OCI-LY3 (cell line): Measurements from ENCODE around the gene TMEM63B.

ENCODE experiments used
- H2AFZ ChIP-seq: fragments of 200-600, 300-600 bp; shearing (Covaris generic); 2 replicates; pipeline ENCODE4 v1.6.0; 2014; ENCODE audit warnings: antibody characterized with exemption, low read depth, low read length
- H3K27ac ChIP-seq: fragments of 200-600, 300-600 bp; sonication (generic); 2 replicates; pipeline ENCODE4 v1.5.1; 2014; ENCODE audit warnings: mild to moderate bottlenecking, low read length, moderate library complexity, mixed read lengths
- H3K27me3 ChIP-seq: fragments of 200-600, 300-600 bp; sonication (generic); 2 replicates; pipeline ENCODE4 v1.6.1; 2014; ENCODE audit warnings: low read depth, low read length, mixed read lengths
- H3K36me3 ChIP-seq: fragments of 200-600, 300-600 bp; sonication (generic); replicated peaks from 2 replicates; pipeline ENCODE3; 2014; ENCODE audit warnings: low read depth, low read length, mixed read lengths
- H3K4me1 ChIP-seq: fragments of 300-600, 200-600 bp; sonication (generic); 2 replicates; pipeline ENCODE4 v1.6.1; 2014; ENCODE audit warnings: low read length, mixed read lengths
- H3K4me2 ChIP-seq: fragments of 200-600, 300-600 bp; sonication (generic); 2 replicates; pipeline ENCODE4 v1.6.1; 2014; ENCODE audit warnings: low read length, mixed read lengths
- H3K4me3 ChIP-seq: fragments of 300-600, 200-600 bp; sonication (generic); 2 replicates; pipeline ENCODE4 v1.5.1; 2014; ENCODE audit warnings: antibody characterized with exemption, mild to moderate bottlenecking, low read length, moderate library complexity
- H3K79me2 ChIP-seq: fragments of 300-600, 200-600 bp; shearing (Covaris generic); 2 replicates; pipeline ENCODE4 v1.6.1; 2014; ENCODE audit warnings: mild to moderate bottlenecking, low read length, mixed read lengths
- H3K9ac ChIP-seq: fragments of 300-600, 200-600 bp; shearing (Covaris generic); 2 replicates; pipeline ENCODE4 v1.6.0; 2014; ENCODE audit warnings: mild to moderate bottlenecking, low read length, moderate library complexity
- H3K9me3 ChIP-seq: fragments of 200-600, 300-600 bp; shearing (Covaris generic); 2 replicates; pipeline ENCODE4 v1.6.1; 2014; ENCODE audit warnings: low read length, mixed read lengths; ENCODE audit not compliant: insufficient read depth
- H4K20me1 ChIP-seq: fragments of 200-600, 300-600 bp; sonication (generic); 2 replicates; pipeline ENCODE4 v1.6.1; 2016; ENCODE audit warnings: low read length, mixed read lengths; ENCODE audit not compliant: insufficient read depth
- EZH2phosphoT487 ChIP-seq: fragments of 200-600 bp; shearing (Covaris generic); IDR thresholded peaks from 2 replicates; pipeline ENCODE4 v1.6.1; 2018; ENCODE audit warnings: antibody characterized with exemption, mixed run types, low read depth
- TF ChIP-seq, protein P1 (sequence below): fragments of 200-600, 300-600 bp; sonication (generic); IDR thresholded peaks from 2 replicates; pipeline ENCODE4 v1.5.1; 2014; ENCODE audit warnings: antibody characterized with exemption, low read length, low read depth

Gene TMEM63B

GRCh38 chr6:44158770-44159228 is 31.4 kb downstream of the TMEM63B start, which contains the start of gene CAPN11:
TSS of gene CAPN11 (plus strand) at chr6:44158820. CDS start at chr6:44158849, 29 bp downstream.
- no peaks in the 10 kb centered on the region for H3K9me3 ChIP-seq
- TF ChIP-seq, protein P1, sequence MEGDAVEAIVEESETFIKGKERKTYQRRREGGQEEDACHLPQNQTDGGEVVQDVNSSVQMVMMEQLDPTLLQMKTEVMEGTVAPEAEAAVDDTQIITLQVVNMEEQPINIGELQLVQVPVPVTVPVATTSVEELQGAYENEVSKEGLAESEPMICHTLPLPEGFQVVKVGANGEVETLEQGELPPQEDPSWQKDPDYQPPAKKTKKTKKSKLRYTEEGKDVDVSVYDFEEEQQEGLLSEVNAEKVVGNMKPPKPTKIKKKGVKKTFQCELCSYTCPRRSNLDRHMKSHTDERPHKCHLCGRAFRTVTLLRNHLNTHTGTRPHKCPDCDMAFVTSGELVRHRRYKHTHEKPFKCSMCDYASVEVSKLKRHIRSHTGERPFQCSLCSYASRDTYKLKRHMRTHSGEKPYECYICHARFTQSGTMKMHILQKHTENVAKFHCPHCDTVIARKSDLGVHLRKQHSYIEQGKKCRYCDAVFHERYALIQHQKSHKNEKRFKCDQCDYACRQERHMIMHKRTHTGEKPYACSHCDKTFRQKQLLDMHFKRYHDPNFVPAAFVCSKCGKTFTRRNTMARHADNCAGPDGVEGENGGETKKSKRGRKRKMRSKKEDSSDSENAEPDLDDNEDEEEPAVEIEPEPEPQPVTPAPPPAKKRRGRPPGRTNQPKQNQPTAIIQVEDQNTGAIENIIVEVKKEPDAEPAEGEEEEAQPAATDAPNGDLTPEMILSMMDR, result no peak
- no peak for TF ChIP-seq EZH2phosphoT487
- H3K36me3 ChIP-seq, result no peaks in the 10 kb centered on the region
- H2AFZ ChIP-seq, result no peak within 1 kb of the TSS
- H3K9ac ChIP-seq, result no peak within 1 kb of the TSS
- peaks cover 24% of the 10 kb centered on the region for H3K27me3 ChIP-seq
- H3K4me3 ChIP-seq, result no peak within 1 kb of the TSS
- H3K79me2 ChIP-seq, result no peaks in the 10 kb centered on the region
- H3K4me2 ChIP-seq, result no peak within 1 kb of the TSS
- H3K27ac ChIP-seq, result no peak within 1 kb of the TSS
- H4K20me1 ChIP-seq, result no peaks in the 10 kb centered on the region
- H3K4me1 ChIP-seq, result no peaks in the 10 kb centered on the region

GRCh38 chr6:44161997-44162338 is 34.6 kb downstream of the TMEM63B start:
- Histone ChIP-seq H3K36me3 (no peaks in the 10 kb centered on the region), H3K4me2 (no peak overlapping the region), H3K9ac (no peak overlapping the region), H3K27ac (no peak overlapping the region), H3K9me3 (no peaks in the 10 kb centered on the region), H4K20me1 (no peaks in the 10 kb centered on the region), H3K79me2 (no peaks in the 10 kb centered on the region), H2AFZ (no peak overlapping the region), H3K4me3 (no peak overlapping the region), H3K27me3 (peaks cover 45% of the 10 kb centered on the region), H3K4me1 (no peaks in the 10 kb centered on the region)
- no peak for TF ChIP-seq EZH2phosphoT487
- TF ChIP-seq, protein P1, result no peak

DNA sequence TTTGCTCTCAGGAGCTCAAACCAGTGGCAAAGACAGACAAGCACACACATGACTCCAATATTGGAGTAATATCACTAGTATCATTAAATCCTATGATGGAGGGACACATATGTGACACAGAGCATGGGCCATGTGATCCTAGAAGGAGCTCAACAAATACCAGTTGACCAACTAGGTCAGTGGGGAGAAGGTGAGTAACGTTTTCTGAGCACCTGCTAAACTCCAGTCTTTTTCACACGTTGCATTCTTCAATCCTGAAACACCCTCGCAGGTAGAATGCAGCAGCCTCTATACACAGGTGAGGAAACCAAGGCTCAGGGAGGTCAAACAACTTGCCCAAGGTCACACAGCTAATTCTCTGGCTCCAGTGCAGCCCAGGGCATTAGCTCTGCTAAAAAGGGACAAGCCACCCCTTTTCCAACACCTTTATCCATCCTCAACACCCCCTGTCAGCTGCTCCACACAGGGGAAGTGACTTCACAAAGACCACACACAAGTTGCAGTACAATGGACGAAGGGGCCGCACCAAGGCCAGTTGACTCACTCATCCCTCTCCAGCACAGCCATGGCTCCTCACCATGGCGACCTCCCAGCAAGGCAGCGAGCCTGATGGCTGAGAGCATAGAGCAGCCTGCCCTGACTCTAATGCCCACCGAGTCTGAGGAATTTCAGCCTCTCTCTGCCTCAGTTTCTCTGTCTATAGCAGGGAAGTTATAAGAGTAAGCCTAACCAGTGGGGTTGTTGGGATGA is 35.7 kb downstream of the TMEM63B start:
- Histone ChIP-seq H3K9me3 (no peaks in the 10 kb centered on the region), H2AFZ (no peak overlapping the region), H3K36me3 (no peaks in the 10 kb centered on the region), H4K20me1 (no peaks in the 10 kb centered on the region), H3K4me3 (no peak overlapping the region), H3K79me2 (no peaks in the 10 kb centered on the region), H3K27ac (no peak overlapping the region), H3K4me2 (no peak overlapping the region), H3K4me1 (no peaks in the 10 kb centered on the region), H3K27me3 (peaks cover 45% of the 10 kb centered on the region), H3K9ac (no peak overlapping the region)
- TF ChIP-seq EZH2phosphoT487, result no peak
- TF ChIP-seq, protein P1, result no peak

DNA sequence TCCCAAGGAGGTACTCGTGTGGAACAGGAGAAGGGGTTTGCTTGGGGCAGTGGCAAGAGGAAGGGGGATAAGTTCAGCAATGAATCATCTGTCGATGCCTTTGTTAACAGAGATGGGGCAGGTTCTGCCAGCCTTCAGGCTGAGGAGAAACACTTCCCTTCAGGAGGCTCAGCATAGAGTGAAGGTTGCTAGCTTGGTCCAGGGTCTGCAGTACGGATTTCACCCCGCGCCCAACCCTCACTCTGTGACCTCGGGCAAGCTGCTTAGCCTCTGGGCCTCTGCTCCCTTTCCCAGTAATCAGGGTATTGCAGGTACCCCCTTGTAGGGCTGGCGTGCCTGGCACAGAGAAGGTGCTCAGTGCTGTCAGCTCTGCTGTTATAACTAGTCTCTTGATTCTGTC is 38.8 kb downstream of the TMEM63B start:
- Histone ChIP-seq H2AFZ (no peak overlapping the region), H3K27ac (no peak overlapping the region), H3K36me3 (no peaks in the 10 kb centered on the region), H3K4me2 (no peak overlapping the region), H3K4me1 (no peaks in the 10 kb centered on the region; the same call in 1 of the 2 replicates), H3K79me2 (no peaks in the 10 kb centered on the region), H3K9me3 (no peaks in the 10 kb centered on the region), H3K27me3 (peaks cover 61% of the 10 kb centered on the region), H3K9ac (no peak overlapping the region), H4K20me1 (no peaks in the 10 kb centered on the region), H3K4me3 (no peak overlapping the region)
- TF ChIP-seq, protein P1, result no peak
- no peak for TF ChIP-seq EZH2phosphoT487
